Right lobe of liver (tissue), 6 donors: ENCODE data around the gene KLHL10. TPM values are rescaled to one million over a fixed set of nuclear protein-coding genes. Genes with fewer than 3 reads are reported as not detected.
A peak's percentile ranks its signal among the peaks of the same experiment; 100 is the strongest.

Experiments
- ATAC-seq, 4 donors: fragments of 200-7000 bp; cut with Tn5 transposase; one replicate each; pipeline ENCODE4 v1.9.1; 2020; ENCODE audit warnings: mild to moderate bottlenecking in 4 of 4, moderate library complexity in 4 of 4
- DNase-seq, 3 donors: peaks; one replicate each; pipeline ENCODE4 v3.0.0-alpha.2; 2020
- H3K27ac ChIP-seq, 3 donors: fragments of 200-600 bp; one replicate each; pipeline ENCODE4 v1.8.0; 2022
- H3K27me3 ChIP-seq, 2 donors: fragments of 200-600 bp; one replicate each; pipeline ENCODE4 v1.8.0; 2022
- H3K36me3 ChIP-seq, 4 donors: fragments of 200-600 bp; sonication (generic) in 1 of 4; one replicate each; pipeline versions ENCODE4 v1.5.1 to v1.8.0; 2017 to 2022; ENCODE audit warnings: control low read depth in 1 of 4
- H3K4me1 ChIP-seq, 4 donors: fragments of 200-600 bp; sonication (generic) in 1 of 4; one replicate each; pipeline versions ENCODE4 v1.5.1 to v1.8.0; 2017 to 2022; ENCODE audit warnings: control low read depth in 1 of 4
- H3K4me3 ChIP-seq, 3 donors: fragments of 200-600 bp; one replicate each; pipeline ENCODE4 v1.8.0; 2022
- H3K9me3 ChIP-seq, 4 donors: fragments of 200-600 bp; sonication (generic) in 1 of 4; one replicate each; pipeline versions ENCODE4 v1.5.1 to v1.8.0; 2017 to 2022; ENCODE audit warnings: control low read depth in 1 of 4
- CTCF ChIP-seq, 4 donors: fragments of 200-600 bp in 3 of 4; fragments of 450-650 bp in 1 of 4; IDR thresholded peaks; one replicate each; pipeline versions ENCODE4 v1.5.1 to v1.8.0; 2016 to 2022; ENCODE audit warnings: antibody characterized with exemption in 4 of 4, mild to moderate bottlenecking in 2 of 4
- POLR2A ChIP-seq: fragments of 450-650 bp; IDR thresholded peaks from one replicate; pipeline ENCODE4 v1.6.1; 2017; ENCODE audit warnings: antibody characterized with exemption, mild to moderate bottlenecking
- WGBS: methylation state at CpG from one replicate; pipeline ENCODE4 v1.1.6; 2018; ENCODE audit warnings: low coverage, low lambda C conversion rate; ENCODE audit not compliant: insufficient coverage; ENCODE audit errors: missing lambda C conversion rate; 5-methylcytosine and 5-hydroxymethylcytosine counted together
- intact Hi-C, 2 donors: fragments of 100-400 bp; cut with DNase I; formaldehyde crosslinking; loops; one replicate each; pipeline versions ENCODE4 v1.11.2 to v1.14.1; 2022
- total RNA-seq, 6 experiments: library from RNA; depleted of rRNA in 2 of 6; stranded (reverse); fragments of >200 nt in 2 of 6; fragmentation: NEBNext Ultra II Directional in 3 of 6; extraction: Animal tissue kit (Norgen Biotek cat#: 25700) in 3 of 6; gene quantifications; one replicate each; pipeline versions ENCODE4 v1.1.0 to v1.2.4, GENCODE V29; 2016 to 2023
- donor health status: DM: no; HTN: yes; CAD: no.
- donor health status: DM: no; HTN: no; CAD: no.
- donor health status: DM: no; HTN: no; CAD: no.
- donor health status: DM: no; HTN: yes; CAD: no.
- donor health status: DM: no; HTN: yes; CAD: no.

Gene KLHL10
- total RNA-seq, 6 experiments from 2014 or later: not detected

GRCh38 chr17:41885733-41886132 lies 48.1 kb downstream of the KLHL10 start:
- TF ChIP-seq CTCF (IDR thresholded peaks at IDR 0.05): peak in 3 of 4 donors; percentile 28 to 52 (median 46)
- no peak for TF ChIP-seq POLR2A
- no peaks in the 10 kb centered on the region for H3K27me3 ChIP-seq
- ATAC-seq (peak; percentile 34 to 69 (median 49)), DNase-seq (no peak)
- no peaks in the 10 kb centered on the region for H3K4me1 ChIP-seq
- no peak overlapping the region for H3K4me3 ChIP-seq
- peaks cover 20 to 67% (median 27%) of the 10 kb centered on the region in 4 donors for H3K36me3 ChIP-seq
- WGBS: 72% methylated on average over 5 of the region's 6 CpGs
- no peak overlapping the region for H3K27ac ChIP-seq
- intact Hi-C loops: loop anchor here in 1 of 2 donors (10.0 kb wide), 2 partner anchors 71 to 151 kb away; partner anchors contain the start of genes FKBP10, HAP1 and P3H4
- H3K9me3 ChIP-seq: no peaks in the 10 kb centered on the region

- no peak overlapping the region for H3K27ac ChIP-seq
- no peak for TF ChIP-seq CTCF (IDR thresholded peaks at IDR 0.05)
- TF ChIP-seq POLR2A: no peak
- ATAC-seq: peak in 3 of 4 donors; percentile 31 to 64 (median 36)
- H3K27me3 ChIP-seq: no peaks in the 10 kb centered on the region
- 53% methylated on average over 5 of the region's 6 CpGs for WGBS
- H3K36me3 ChIP-seq: peaks cover 18 to 76% (median 30%) of the 10 kb centered on the region in 4 donors
- H3K9me3 ChIP-seq: no peaks in the 10 kb centered on the region
- no peak overlapping the region for H3K4me3 ChIP-seq
- no peaks in the 10 kb centered on the region for H3K4me1 ChIP-seq
- intact Hi-C loops: loop anchor here in 1 of 2 donors (10.0 kb wide), 2 partner anchors 74 to 154 kb away; partner anchors contain the start of genes FKBP10, HAP1 and P3H4
- DNase-seq: no peak
These were observed 50.8 kb downstream of the KLHL10 start for GRCh38 chr17:41888332-41888965.

GRCh38 chr17:41891135-41892020 lies 53.8 kb downstream of the KLHL10 start:
- TF ChIP-seq POLR2A (no peak), CTCF (IDR thresholded peaks at IDR 0.05) (no peak)
- Histone ChIP-seq H3K4me1 (peaks cover 0 to 17% (median 10%) of the 10 kb centered on the region in 4 donors), H3K27ac (no peak overlapping the region), H3K36me3 (peaks cover 9 to 48% (median 17%) of the 10 kb centered on the region in 4 donors), H3K4me3 (no peak overlapping the region), H3K9me3 (no peaks in the 10 kb centered on the region), H3K27me3 (no peaks in the 10 kb centered on the region)
- intact Hi-C loops: no loop called here
- ATAC-seq (peak in 2 of 4 donors; percentile 45 to 47), DNase-seq (no peak)
- WGBS: 86% methylated on average over 5 of the region's 7 CpGs

GRCh38 chr17:41892021-41892376 lies 54.4 kb downstream of the KLHL10 start:
- DNase-seq: no peak
- no peak for ATAC-seq
- Histone ChIP-seq H3K4me1 (peaks cover 0 to 17% (median 10%) of the 10 kb centered on the region in 4 donors), H3K4me3 (no peak overlapping the region), H3K36me3 (peaks cover 3 to 47% (median 13%) of the 10 kb centered on the region in 4 donors), H3K9me3 (no peaks in the 10 kb centered on the region), H3K27ac (no peak overlapping the region), H3K27me3 (no peaks in the 10 kb centered on the region)
- TF ChIP-seq CTCF (IDR thresholded peaks at IDR 0.05) (no peak), POLR2A (no peak)
- WGBS: no CpG with 5 or more reads among the region's 4 CpGs
- intact Hi-C loops: no loop called here
